ENCODE measurements around the gene PROCA1. TPM values are rescaled to one million over a fixed set of nuclear protein-coding genes. Genes with fewer than 3 reads are reported as not detected.
A peak's percentile ranks its signal among the peaks of the same experiment; 100 is the strongest.

PROCA1 gene
- total RNA-seq, 2 donors from 2014 or later: 0.94 to 1.4 TPM

GRCh38 chr17:28747801-28748750 is 36.4 kb upstream of the PROCA1 start:
- Histone ChIP-seq H3K9me3 (no peaks in the 10 kb centered on the region), H3K36me3 (peaks cover 11% of the 10 kb centered on the region), H3K27me3 (no peaks in the 10 kb centered on the region), H3K4me1 (peaks cover 2 to 53% of the 10 kb centered on the region in 2 donors), H3K4me3 (no peak overlapping the region), H3K27ac (no peak overlapping the region)
- no peak for DNase-seq (ENCODE audit: low spot score)
- TF ChIP-seq CTCF (IDR thresholded peaks at IDR 0.05): no peak

- Histone ChIP-seq H3K27me3 (no peaks in the 10 kb centered on the region), H3K4me1 (peaks cover 2 to 57% of the 10 kb centered on the region in 2 donors), H3K4me3 (no peak overlapping the region), H3K36me3 (peaks cover 11% of the 10 kb centered on the region), H3K9me3 (no peaks in the 10 kb centered on the region), H3K27ac (peak overlapping the region in 1 of 2 donors; percentile 35)
- no peak for DNase-seq (ENCODE audit: low spot score)
- TF ChIP-seq CTCF (IDR thresholded peaks at IDR 0.05): no peak
These were observed 35.5 kb upstream of the PROCA1 start for GRCh38 chr17:28747051-28747691.

GRCh38 chr17:28746611-28747050 is 34.9 kb upstream of the PROCA1 start:
- peaks cover 2 to 57% of the 10 kb centered on the region in 2 donors for H3K4me1 ChIP-seq
- no peak for TF ChIP-seq CTCF (IDR thresholded peaks at IDR 0.05)
- H3K9me3 ChIP-seq: no peaks in the 10 kb centered on the region
- H3K4me3 ChIP-seq: no peak overlapping the region
- DNase-seq (ENCODE audit: low spot score): no peak
- H3K27me3 ChIP-seq: no peaks in the 10 kb centered on the region
- peak overlapping the region in 1 of 2 donors; percentile 35 for H3K27ac ChIP-seq
- H3K36me3 ChIP-seq: peaks cover 11% of the 10 kb centered on the region

GRCh38 chr17:28745786-28746411 is 34.2 kb upstream of the PROCA1 start:
- DNase-seq (ENCODE audit: low spot score): no peak
- H3K27me3 ChIP-seq: no peaks in the 10 kb centered on the region
- H3K4me3 ChIP-seq: peak overlapping the region in 1 of 2 donors; percentile 77
- TF ChIP-seq CTCF (IDR thresholded peaks at IDR 0.05): no peak
- H3K4me1 ChIP-seq: peaks cover 2 to 57% of the 10 kb centered on the region in 2 donors
- H3K36me3 ChIP-seq: peaks cover 11% of the 10 kb centered on the region
- H3K9me3 ChIP-seq: no peaks in the 10 kb centered on the region
- H3K27ac ChIP-seq: peak overlapping the region in 1 of 2 donors; percentile 88

GRCh38 chr17:28744972-28745785 is 33.5 kb upstream of the PROCA1 start:
- Histone ChIP-seq H3K27me3 (no peaks in the 10 kb centered on the region), H3K36me3 (peaks cover 11% of the 10 kb centered on the region), H3K9me3 (no peaks in the 10 kb centered on the region), H3K4me1 (peaks cover 1 to 54% of the 10 kb centered on the region in 2 donors), H3K27ac (peak overlapping the region; percentile 88 to 92), H3K4me3 (peak overlapping the region; percentile 77 to 83)
- no peak for TF ChIP-seq CTCF (IDR thresholded peaks at IDR 0.05)
- no peak for DNase-seq (ENCODE audit: low spot score)

All from right atrium auricular region (tissue), 2 donors.